GM19452 (cell line): Measurements from ENCODE around the gene ALLC.

Experiments
- ATAC-seq: cut with Tn5 transposase; IDR thresholded peaks from one replicate; pipeline ENCODE4 v1.9.1; 2021; ENCODE audit not compliant: unreplicated experiment

ALLC gene

DNA sequence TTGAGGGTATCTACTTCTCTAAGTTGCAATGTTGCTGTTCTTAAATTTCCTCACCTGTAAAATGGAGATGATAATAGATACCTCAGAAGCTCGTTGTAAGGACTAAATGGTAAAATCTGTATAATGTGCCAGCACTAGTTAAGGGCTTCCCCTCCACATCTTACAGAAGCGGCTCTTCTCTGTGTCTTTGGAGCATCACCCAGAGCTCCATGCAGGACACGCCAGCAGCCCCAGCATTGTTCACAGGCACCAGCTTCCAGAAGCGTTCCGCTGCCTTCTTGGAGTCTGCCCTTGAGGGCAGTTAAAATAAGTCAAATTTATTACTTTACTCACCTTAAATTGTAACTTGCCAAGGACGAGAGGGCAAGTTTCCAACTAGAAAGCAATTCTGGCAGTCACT is 51.2 kb downstream of the ALLC start:
- no peak for ATAC-seq

DNA sequence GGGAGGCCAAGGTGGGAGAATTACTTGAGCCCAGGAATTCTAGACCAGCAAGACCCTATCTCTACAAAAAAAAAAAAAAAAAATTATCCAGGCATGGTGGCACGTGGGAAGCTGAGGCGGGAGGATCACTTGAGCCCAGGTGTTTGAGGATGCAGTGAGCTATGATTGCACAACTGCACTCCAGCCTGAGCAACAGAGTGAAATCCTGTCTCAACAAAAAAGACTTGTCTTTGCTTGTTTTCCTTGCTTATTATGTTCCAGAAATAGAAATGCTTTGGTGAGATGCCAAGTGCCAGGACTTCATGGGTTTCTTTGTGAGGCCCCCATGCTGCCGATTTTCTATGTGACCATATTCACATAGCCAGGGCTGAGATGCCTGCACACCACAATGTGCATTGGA is 54.4 kb downstream of the ALLC start:
- ATAC-seq = no peak

DNA sequence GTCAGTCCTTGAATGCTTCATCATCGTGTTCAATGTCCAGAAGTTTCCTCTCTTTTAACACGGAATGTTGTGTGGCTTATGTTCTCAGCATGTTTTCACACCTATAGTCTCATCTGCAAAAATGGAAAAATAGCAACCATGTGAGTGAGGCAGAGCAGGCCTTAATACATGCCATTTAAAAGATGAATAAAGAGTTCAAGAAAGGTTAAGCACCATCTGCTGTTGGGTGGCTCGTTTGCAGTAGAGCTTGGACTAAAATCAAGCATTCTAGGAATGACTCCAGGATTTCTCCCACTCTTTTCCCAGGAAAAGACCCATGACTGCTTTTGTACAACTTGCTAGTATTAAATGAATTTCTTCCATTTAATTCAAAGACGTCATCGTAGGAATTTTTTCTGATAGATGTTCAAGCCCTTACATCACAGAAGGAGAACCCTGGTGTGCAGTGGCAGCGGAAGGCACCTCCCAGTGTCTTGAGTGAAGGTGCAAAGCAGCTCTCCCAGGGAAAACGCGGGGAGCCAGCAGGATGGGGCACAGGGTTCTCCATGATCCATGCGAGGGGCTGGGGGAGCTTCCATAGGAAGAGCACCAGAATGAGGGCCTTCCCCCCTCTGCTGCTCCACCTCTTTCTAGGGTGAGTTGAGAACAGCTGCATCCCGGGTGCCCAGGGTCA is 55.0 kb downstream of the ALLC start:
- no peak for ATAC-seq

DNA sequence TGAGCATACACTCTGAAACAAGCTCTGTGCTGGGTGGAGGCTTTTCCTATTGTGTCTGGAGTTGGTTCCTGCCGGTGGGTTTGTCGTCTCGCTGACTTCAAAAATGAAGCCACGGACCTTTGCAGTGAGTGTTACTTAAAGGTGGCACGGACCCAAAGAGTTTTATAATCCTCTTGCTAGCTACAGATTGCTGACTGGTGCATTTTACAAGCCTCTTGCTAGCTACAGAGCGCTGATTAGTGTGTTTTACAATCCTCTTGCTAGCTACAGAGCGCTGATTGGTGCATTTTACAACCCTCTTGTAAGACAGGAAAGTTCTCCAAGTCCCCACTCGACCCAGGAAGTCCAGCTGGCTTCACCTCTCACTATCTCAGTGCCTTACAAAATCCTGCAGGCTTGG is 60.7 kb downstream of the ALLC start:
- no peak for ATAC-seq

DNA sequence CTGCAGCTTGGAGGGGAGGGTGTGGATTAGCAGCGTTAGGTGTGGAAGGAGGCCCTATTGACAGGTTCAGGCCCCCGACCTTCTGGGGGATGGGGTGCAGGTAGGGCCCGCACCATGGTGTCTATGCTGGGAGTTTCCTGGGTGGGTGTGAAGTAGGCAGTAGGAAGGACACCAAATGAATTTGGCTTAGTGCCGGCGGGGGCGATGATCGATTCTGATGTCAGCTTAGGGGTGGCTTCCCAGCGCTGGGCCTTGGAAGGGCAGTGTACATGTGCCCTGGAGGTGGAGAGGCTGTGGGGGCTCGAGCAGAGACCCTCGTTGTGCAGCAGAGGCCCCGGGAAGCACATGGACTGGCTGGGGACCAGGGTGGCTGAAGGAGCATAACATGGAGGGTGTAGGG is 67.0 kb downstream of the ALLC start:
- ATAC-seq = no peak

DNA sequence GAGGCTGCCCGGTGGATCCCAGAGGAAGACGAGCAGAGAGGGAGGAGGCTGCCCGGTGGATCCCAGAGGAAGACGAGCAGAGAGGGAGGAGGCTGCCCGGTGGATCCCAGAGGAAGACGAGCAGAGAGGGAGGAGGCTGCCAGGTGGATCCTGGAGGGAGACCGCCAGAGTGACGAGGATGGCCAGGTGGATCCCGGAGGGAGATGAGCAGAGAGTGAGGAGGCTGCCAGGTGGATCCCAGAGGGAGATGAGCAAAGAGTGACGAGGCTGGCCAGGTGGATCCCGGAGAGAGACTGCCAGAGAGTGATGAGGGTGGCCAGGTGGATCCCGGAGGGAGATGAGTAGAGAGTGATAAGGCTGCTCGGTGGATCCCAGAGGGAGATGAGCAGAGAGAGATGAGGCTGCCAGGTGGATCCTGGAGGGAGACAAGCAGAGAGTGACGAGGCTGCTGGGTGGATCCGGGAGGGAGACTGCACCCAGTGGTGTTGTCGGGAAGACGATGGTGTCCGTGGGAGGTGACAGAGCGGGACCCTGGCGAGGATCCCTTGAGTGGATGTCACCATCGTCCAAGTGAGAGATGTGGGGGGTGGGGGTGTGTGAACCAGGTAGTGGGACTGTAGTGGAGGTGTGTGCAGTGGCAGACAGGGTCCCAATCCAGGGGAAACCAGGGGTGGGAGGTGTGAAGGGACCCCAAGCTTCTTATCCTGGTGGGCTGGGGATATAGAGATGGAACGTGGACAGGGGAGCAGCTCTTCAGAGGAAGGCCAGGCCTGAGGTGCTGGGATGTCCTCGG is 67.7 kb downstream of the ALLC start:
- no peak for ATAC-seq

DNA sequence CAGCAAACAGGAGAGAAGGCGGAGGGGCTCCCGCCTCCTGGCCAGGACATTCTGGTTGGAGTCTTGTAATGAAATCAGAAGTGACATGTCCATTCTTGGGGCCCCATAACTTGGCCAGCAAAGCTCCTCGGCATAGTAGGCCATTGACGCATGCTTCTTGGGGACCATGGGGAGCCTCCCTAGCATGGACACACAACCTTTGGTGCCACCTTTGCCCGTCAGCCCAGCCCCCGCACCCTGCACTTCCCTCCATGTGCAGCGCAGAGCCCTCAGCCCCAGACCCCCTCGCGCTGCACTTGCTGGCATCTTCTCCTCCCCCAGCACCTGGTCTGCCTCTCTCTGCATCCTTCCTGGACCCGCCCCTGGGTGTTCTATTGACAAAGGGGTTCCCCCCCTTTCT is 68.5 kb downstream of the ALLC start:
- ATAC-seq = no peak

DNA sequence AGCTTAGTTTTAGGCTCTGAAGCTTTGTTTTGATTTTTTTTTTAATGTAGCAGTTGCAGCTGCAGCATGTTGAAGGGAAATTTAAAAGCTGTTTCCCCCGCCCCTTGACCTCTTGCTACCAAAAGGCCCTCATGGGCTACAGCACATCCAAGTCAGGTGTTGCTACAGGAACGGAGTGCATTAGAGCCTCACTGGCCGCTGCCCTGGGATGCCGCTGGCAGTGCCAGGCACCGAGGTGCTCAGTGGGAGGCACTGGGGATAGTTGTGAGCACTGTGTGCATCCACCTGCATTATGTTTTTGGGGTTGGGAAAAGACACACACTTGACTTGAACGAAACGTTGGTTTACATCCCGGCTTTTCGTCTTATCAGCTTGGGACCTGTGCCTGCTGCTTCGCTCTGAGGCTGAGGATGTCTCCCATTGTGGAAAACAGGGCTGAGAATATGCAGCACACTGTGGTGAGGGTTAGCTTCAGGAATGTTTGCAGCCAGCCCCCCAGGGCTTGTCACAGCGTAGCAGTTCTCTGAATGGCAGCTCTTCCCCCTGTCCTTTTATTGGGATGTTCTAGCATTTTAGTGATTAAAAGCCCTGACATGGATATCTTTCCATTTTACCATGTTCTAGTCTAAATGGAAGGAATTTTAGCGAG is 69.5 kb downstream of the ALLC start:
- no peak for ATAC-seq

DNA sequence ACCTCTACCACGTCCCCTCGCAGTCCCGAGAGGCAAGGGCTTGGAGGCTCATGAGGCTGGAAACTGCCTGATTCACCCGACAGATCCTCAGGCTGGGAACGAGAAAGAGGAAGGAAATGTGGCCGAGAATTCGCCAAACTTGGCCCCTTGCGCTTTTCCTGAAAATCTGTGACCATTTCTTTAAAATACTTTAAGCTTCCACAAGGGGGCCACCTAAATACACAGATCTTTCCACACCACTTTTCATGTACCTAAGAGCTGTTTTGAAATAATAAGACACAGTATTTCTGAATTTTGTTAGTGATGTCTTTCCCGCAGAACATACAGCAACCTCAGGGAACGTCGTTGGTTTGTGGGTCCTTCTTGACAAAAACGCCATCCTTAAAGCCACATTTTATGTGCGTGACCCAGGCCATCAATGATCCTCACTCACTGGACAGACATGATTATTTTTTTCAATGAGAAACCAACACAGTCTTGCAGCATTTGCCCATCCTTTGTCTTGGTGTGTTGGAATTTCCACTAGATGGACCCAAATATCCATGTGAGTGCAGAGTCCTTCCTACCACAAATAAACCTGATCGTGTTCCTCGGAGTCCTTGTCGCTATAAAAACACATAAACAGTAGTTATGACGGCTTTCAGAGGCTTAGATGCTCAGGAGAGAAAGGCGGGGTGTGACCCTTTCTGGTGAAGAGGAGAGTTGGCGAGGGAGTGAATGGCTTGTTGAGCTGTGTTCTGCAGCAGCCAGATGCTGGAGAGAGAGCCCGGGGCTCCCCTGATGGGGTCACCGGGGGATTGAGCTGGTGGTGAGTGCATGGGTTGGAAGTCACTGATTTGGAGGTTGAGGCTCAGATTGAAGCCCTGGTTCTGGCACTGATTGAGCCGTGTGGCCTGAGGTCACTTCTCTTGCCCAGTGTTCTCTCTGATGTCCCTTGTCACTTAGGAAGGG is 70.4 kb downstream of the ALLC start:
- ATAC-seq = no peak

DNA sequence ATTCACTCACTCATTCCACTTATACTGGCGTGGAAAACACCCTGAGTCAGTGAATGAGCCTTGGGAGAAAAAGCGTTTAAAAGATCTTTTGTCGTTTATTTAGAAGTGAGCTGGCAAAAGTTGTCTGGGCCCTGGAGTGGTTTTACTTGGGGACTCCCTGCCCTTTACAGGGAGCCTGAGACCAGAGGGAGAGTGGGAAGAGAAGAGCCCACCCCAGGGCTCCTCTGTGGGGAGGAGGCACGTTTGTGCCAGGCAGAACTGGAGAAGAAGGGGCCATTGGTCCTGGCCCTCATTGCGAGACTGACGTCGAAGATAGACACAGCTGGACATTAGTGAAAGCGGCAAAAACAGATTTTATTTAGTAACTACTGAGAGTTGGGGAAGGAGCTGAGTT is 71.1 kb downstream of the ALLC start:
- no peak for ATAC-seq

DNA sequence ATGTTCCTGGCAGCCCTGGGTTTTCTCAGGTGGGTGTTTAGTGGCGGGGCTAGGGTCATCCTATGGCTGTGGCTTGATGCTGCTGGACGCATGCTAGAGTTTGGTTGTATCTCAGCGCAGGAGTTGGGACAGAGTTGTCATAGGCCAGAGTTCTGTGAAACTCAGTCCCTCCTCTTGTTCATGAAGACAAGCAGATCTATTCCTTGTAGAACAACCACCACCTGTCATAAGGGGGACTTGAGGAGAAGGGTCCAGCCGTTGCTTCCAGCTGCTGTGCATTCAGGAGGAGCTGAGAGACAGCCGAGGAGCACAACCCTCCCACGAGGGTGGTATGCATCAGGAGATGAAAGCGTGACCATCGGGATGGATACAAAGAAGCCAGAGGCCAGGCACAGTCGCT is 71.8 kb downstream of the ALLC start:
- ATAC-seq = no peak

DNA sequence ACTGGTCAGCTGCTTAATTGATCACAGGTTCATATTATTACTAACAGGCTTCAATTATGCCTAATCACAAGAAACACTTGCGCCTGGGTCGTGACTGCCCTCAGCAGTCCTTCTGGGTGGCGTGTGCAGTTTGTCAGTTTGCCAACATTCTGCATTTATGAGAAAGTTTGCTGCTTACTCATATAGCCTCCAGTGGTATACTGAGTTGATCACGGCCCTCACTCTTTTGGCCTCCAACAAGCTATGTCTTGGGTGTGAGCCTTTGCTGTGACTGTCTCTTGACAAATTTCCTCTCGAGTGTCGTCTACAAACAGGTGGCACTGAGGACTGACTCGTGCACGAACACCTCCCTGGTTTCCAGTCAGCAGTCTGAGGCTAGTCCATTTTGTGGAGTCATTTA is 72.6 kb downstream of the ALLC start:
- ATAC-seq = no peak

DNA sequence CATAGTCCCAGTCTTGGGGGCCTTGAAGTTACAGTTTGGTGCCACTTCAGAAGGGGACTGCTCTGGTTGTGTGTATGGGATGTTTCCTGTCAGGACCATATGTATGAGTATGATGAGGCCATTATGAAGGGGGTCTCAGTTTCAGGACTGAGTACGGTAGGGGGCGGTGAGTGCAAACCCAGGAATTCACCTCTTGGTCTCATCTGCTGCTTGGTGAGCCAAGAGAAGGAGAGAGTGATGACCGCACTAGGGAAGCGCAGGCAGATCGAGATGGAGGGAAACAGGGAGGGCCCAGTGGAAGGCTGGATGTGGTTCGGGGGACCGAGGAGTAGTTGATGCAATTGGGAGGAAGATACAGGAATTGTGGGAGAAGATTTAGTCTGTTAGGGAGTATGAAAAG is 73.8 kb downstream of the ALLC start:
- ATAC-seq = no peak

DNA sequence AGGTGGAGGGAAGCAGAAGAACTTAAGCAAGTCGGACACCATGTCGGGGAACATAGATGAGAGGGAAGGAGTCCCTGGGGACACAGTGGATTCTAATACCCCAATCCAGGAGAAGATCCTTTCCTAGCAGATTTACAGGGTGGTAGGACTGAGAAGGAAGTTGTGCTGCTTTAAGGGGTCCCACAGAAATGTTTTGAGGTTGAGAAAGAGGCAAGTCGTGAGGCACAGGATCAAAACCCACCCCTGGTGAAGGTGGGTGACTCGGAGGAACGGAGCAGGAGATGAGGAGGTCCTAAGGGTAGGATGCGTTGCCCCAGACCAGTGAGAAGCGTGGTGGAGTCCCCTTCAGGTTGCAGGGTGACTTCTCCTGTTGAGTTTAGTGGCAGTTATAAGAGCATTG is 78.1 kb downstream of the ALLC start:
- no peak for ATAC-seq

DNA sequence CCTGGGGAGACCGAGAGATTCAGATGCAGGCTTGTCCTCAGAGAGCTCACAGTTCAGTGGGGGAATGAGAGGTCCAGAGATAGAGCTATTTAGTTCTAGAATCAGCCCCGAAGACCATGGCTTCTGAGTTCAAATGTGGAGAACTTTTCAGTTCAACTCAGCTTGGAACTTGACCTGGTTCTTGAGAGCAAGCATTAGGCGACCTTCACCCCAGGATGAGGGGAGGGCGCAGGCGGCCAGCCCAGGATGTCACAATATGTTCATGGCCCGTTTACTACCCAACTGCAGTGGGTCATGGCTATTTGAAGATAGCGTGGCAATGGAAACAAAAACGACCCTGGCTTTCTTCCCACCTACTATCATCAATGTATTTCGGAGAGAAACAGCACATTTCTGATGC is 79.1 kb downstream of the ALLC start:
- no peak for ATAC-seq

DNA sequence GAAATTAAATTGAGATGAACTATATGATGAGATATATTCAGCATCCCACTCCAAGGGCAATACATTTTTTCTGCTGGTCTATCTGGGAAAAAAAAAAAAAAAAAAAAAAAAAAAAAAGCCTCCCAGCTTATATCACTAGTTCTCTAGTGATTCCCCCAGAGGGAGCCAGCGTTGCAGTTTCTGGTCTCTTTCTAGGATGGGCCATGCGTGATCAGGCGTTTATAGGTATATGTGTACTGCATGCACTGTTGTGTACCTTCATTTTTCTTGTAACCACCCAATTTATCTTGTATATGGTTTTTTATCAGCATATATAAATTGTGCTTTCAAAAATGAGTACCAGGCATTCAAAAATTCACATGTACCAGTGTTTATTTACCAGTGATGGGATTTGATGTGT is 80.5 kb downstream of the ALLC start:
- ATAC-seq = no peak

DNA sequence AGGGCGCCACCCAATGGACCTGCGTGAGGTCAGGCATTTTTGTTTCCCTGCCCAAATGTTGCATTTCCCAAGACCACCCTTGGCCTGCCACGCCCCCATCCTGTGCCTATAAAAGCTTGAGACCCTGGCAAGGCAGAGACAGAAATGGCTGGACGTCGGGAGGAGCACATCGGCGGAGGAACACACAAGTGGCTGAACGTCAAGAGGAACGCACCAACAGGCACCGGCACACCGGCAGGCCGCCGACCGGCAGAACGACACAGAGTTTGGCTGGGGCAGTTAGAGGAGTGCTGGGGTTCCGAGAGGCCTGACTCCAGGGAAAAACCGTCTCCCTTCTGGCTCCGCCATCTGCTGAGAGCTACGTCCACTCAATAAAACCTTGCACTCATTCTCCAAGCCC is 81.3 kb downstream of the ALLC start:
- no peak for ATAC-seq

DNA sequence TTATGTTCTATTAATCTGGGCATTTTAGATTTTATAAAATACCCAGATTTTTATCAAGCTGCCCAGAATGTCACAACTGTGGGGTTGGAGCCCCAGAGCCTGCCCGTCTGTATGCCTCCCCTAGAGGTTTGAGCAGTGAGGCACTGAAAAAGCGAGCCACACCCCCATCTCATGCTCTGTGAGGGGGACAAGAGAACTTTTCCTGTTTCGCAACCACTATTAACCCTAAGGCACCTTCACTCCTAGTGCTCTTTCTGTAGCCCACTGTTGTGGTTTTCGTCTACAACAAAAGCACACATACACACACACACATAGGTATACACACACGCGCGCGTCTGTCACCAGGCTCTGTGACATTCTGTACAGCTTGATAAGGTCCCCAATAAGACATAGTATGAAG is 83.4 kb downstream of the ALLC start:
- ATAC-seq = no peak

DNA sequence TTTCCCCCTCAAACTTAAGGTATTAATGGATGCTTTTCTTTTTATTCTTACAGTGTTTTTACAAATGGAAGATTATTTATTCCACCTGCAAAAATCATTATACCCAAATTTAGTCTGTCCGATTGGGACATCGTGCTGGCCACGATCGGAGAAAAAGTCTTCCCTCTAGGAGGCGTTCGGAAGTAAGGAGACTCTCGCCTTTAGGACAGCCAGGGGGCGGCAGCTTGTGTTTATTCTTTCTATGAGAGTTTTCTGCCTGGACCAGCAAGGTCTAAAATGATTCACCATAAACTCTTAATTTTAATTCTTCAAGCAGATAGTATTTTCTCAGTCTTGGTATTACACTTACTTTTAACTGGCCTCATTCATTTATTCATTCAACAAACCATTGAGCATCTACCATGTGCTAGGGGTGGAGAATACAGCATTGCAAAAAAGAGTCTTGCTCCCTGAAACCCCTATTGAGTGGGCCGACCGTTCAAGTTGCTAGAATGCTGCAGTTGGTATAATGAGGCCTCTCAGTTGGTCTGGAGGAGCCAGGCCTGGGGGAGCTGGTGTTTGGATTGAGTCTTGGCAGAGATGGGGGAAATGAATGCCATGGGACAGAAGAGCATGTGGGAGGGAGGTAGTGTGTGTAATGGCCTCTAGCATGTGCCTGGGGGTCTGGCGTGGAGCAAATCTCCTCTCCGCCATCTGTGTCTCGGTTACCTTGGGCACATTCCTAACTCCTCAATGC is 84.0 kb downstream of the ALLC start:
- no peak for ATAC-seq

DNA sequence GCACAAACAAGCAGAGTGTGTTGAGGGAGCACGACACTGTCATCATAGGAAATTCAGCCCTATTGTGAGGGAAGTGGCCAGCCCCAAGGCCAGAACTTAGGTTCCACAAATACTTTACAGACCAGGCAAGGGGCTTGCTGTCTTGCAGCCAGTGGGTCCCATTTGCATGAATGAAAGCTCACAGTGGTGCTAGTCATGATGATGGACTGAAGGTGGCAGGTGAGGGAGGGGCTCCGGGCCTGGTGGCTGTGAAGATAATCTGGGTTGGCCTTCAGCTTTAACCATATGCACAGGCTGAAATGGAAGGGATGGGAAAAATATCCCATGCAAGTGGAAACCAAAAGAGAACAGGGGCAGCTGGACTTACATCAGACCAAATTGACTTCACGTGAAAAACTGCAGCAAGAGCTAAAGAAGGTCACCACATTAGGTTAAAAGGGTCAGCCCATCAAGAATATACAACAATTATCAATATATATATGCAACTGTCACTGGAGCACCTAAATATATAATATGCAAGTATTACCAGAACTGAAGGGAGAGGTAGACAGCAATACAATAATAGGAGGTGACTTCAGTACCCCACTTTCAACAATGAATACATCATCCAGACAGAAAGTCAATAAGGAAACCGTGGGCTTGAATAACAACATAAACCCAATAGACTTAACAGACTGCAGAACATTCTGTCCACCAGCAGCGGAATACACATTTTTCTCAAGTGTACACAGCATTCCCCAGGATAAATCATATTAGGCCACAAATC is 84.9 kb downstream of the ALLC start:
- ATAC-seq = no peak
